SK-N-SH treated with all-trans-retinoic acid at 6 μM for 48 hours (cell line): ENCODE measurements around the gene NCF1.
"Not testable (repeated sequence)": the region's sequence is repeated elsewhere in the genome, so short reads cannot be mapped to it uniquely, and the experiment has no call there.

Experiments used
- GLIS3 ChIP-seq: fragments of 250-450 bp; sonication (Bioruptor Pico); IDR thresholded peaks from 2 replicates; pipeline ENCODE4 v1.5.0; 2020; ENCODE audit warnings: mild to moderate bottlenecking, moderate library complexity
- ISL1 ChIP-seq: fragments of 250-450 bp; sonication (Bioruptor Pico); IDR thresholded peaks from 2 replicates; pipeline ENCODE4 v2.1.2; 2022; ENCODE audit warnings: mild to moderate bottlenecking, moderate library complexity
- RARB ChIP-seq: fragments of 250-450 bp; sonication (Bioruptor Pico); IDR thresholded peaks from 2 replicates; pipeline ENCODE4 v1.8.0; 2021; ENCODE audit warnings: mild to moderate bottlenecking, moderate library complexity
- TCF4 ChIP-seq: fragments of 250-450 bp; sonication (Bioruptor Pico); IDR thresholded peaks from 2 replicates; pipeline ENCODE4 v1.8.0; 2021; ENCODE audit warnings: mild to moderate bottlenecking, moderate library complexity, borderline replicate concordance
- TOX ChIP-seq: fragments of 250-450 bp; sonication (Bioruptor Pico); IDR thresholded peaks from 2 replicates; pipeline ENCODE4 v1.8.0; 2021; ENCODE audit warnings: mild to moderate bottlenecking, moderate library complexity, borderline replicate concordance

DNA sequence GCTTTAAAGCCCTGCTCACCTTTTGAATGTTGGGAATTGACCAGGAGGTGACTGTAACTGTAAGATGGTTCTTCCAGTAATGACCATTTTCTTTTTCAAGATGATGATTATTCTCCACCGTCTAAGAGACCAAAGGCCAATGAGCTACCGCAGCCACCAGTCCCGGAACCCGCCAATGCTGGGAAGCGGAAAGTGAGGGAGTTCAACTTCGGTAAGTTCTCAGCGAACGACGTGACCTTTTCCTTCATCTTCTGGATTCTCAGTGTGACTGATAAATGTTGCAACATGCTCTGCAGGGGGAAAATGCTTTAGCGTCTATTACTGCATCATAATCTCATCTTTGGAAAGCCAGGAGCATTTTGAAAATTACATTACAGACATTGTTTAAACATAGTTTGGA lies 45.1 kb upstream of the NCF1 start:
- not testable (repeated sequence) for TF ChIP-seq RARB (CRISPR knock-in tag); ISL1 (CRISPR knock-in tag); GLIS3 (CRISPR knock-in tag); TCF4; TOX (CRISPR knock-in tag)
